Duodenal mucosa (tissue), 2 donors: ENCODE measurements around the gene RTF2.
"Not testable (repeated sequence)": the region's sequence is repeated elsewhere in the genome, so short reads cannot be mapped to it uniquely, and the experiment has no call there.

Source experiments
- H3K27ac ChIP-seq: one replicate; pipeline ENCODE4 v1.7.0; 2013; ENCODE audit warnings: low read depth, low read length
- H3K27me3 ChIP-seq, 2 donors: one replicate each; pipeline ENCODE4 v1.7.0; 2013; ENCODE audit warnings: low read length in 2 of 2, control low read depth in 1 of 2; ENCODE audit not compliant: insufficient read depth in 2 of 2, control insufficient read depth in 1 of 2
- H3K36me3 ChIP-seq, 2 donors: one replicate each; pipeline ENCODE4 v1.7.0; 2013; ENCODE audit warnings: low read length in 2 of 2, control low read depth in 1 of 2; ENCODE audit not compliant: insufficient read depth in 2 of 2, control insufficient read depth in 1 of 2
- H3K4me1 ChIP-seq, 2 donors: one replicate each; pipeline ENCODE4 v1.7.0; 2013; ENCODE audit warnings: low read length in 2 of 2, control low read depth in 1 of 2; ENCODE audit not compliant: insufficient read depth in 2 of 2, control insufficient read depth in 1 of 2
- H3K4me3 ChIP-seq, 2 donors: one replicate each; pipeline ENCODE4 v1.7.0; 2013; ENCODE audit warnings: low read length in 2 of 2, low read depth in 1 of 2
- H3K9ac ChIP-seq, 2 donors: one replicate each; pipeline ENCODE4 v1.7.0; 2013; ENCODE audit warnings: low read length in 2 of 2, low read depth in 1 of 2
- H3K9me3 ChIP-seq, 2 donors: one replicate each; pipeline ENCODE4 v1.7.0; 2013; ENCODE audit warnings: low read length in 2 of 2, control low read depth in 1 of 2; ENCODE audit not compliant: control insufficient read depth in 1 of 2

RTF2 gene

GRCh38 chr20:56516631-56517030, 48.2 kb downstream of the RTF2 start:
- H3K27ac ChIP-seq = no peak overlapping the region
- H3K9me3 ChIP-seq = peaks cover 18 to 19% of the 10 kb centered on the region in 2 donors
- no peaks in the 10 kb centered on the region for H3K27me3 ChIP-seq
- no peak overlapping the region for H3K4me3 ChIP-seq
- H3K9ac ChIP-seq = no peak overlapping the region
- peaks cover 44 to 75% of the 10 kb centered on the region in 2 donors for H3K36me3 ChIP-seq
- no peaks in the 10 kb centered on the region for H3K4me1 ChIP-seq

- Histone ChIP-seq H3K4me1 (no peaks in the 10 kb centered on the region), H3K27me3 (no peaks in the 10 kb centered on the region), H3K4me3 (no peak overlapping the region), H3K9ac (no peak overlapping the region), H3K27ac (no peak overlapping the region), H3K9me3 (peaks cover 19% of the 10 kb centered on the region in 2 donors), H3K36me3 (peaks cover 44 to 72% of the 10 kb centered on the region in 2 donors)
Observed at GRCh38 chr20:56517211-56517610, 48.8 kb downstream of the RTF2 start.

GRCh38 chr20:56517641-56518040, 49.2 kb downstream of the RTF2 start:
- H3K9me3 ChIP-seq = peaks cover 19% of the 10 kb centered on the region in 2 donors
- H3K27ac ChIP-seq = no peak overlapping the region
- no peaks in the 10 kb centered on the region for H3K4me1 ChIP-seq
- no peaks in the 10 kb centered on the region for H3K27me3 ChIP-seq
- H3K9ac ChIP-seq = no peak overlapping the region
- H3K36me3 ChIP-seq = peaks cover 44 to 67% of the 10 kb centered on the region in 2 donors
- no peak overlapping the region for H3K4me3 ChIP-seq

GRCh38 chr20:56518126-56518525, 49.7 kb downstream of the RTF2 start:
- Histone ChIP-seq H3K4me1 (no peaks in the 10 kb centered on the region), H3K9me3 (peaks cover 19% of the 10 kb centered on the region in 2 donors), H3K27me3 (no peaks in the 10 kb centered on the region), H3K4me3 (no peak overlapping the region), H3K27ac (no peak overlapping the region), H3K9ac (no peak overlapping the region), H3K36me3 (peaks cover 44 to 63% of the 10 kb centered on the region in 2 donors)

- Histone ChIP-seq H3K9ac (no peak overlapping the region), H3K36me3 (peaks cover 41 to 56% of the 10 kb centered on the region in 2 donors), H3K9me3 (peaks cover 19% of the 10 kb centered on the region in 2 donors), H3K27me3 (no peaks in the 10 kb centered on the region), H3K4me1 (no peaks in the 10 kb centered on the region), H3K4me3 (no peak overlapping the region), H3K27ac (no peak overlapping the region)
Observed at GRCh38 chr20:56518721-56519398, 50.4 kb downstream of the RTF2 start.

- H3K9ac ChIP-seq = no peak overlapping the region
- H3K4me1 ChIP-seq = no peaks in the 10 kb centered on the region
- no peak overlapping the region for H3K4me3 ChIP-seq
- peaks cover 38 to 49% of the 10 kb centered on the region in 2 donors for H3K36me3 ChIP-seq
- peaks cover 19% of the 10 kb centered on the region in 2 donors for H3K9me3 ChIP-seq
- no peak overlapping the region for H3K27ac ChIP-seq
- H3K27me3 ChIP-seq = no peaks in the 10 kb centered on the region
Observed at GRCh38 chr20:56519551-56519950, 51.1 kb downstream of the RTF2 start.

GRCh38 chr20:56520180-56520579, 51.8 kb downstream of the RTF2 start:
- H3K36me3 ChIP-seq = peaks cover 38 to 45% of the 10 kb centered on the region in 2 donors
- H3K27ac ChIP-seq = no peak overlapping the region
- no peaks in the 10 kb centered on the region for H3K27me3 ChIP-seq

GRCh38 chr20:56520746-56521354, 52.4 kb downstream of the RTF2 start:
- not testable (repeated sequence) for H3K9ac ChIP-seq, H3K4me3 ChIP-seq, H3K27ac ChIP-seq, H3K27me3 ChIP-seq, H3K4me1 ChIP-seq
- Histone ChIP-seq H3K9me3 (peaks cover 19% of the 10 kb centered on the region in 2 donors), H3K36me3 (peaks cover 38 to 42% of the 10 kb centered on the region in 2 donors)

More at GRCh38 chr20:56520180-56520579, 51.8 kb downstream of the RTF2 start:
- no peaks in the 10 kb centered on the region for H3K4me1 ChIP-seq
- H3K9me3 ChIP-seq = peaks cover 19% of the 10 kb centered on the region in 2 donors
- no peak overlapping the region for H3K4me3 ChIP-seq
- H3K9ac ChIP-seq = no peak overlapping the region

GRCh38 chr20:56522311-56522710, 53.9 kb downstream of the RTF2 start:
- Histone ChIP-seq H3K36me3 (peaks cover 29 to 34% of the 10 kb centered on the region in 2 donors), H3K27me3 (no peaks in the 10 kb centered on the region), H3K4me3 (no peak overlapping the region), H3K27ac (no peak overlapping the region), H3K9me3 (peaks cover 19% of the 10 kb centered on the region in 2 donors), H3K4me1 (no peaks in the 10 kb centered on the region), H3K9ac (no peak overlapping the region)

- H3K9ac ChIP-seq, H3K4me3 ChIP-seq, H3K4me1 ChIP-seq, H3K27ac ChIP-seq, H3K27me3 ChIP-seq: not testable (repeated sequence)
- Histone ChIP-seq H3K9me3 (peaks cover 14 to 19% of the 10 kb centered on the region in 2 donors), H3K36me3 (peaks cover 11 to 13% of the 10 kb centered on the region in 2 donors)
Observed at GRCh38 chr20:56524444-56524843, 56.0 kb downstream of the RTF2 start, which contains the start of gene FAM209A. Gene FAM209A, plus strand, starts transcription at chr20:56524744. Its CDS starts 65 bp downstream, at chr20:56524809.
